GM12878 (cell line): ENCODE data around the gene TTI1.

Source experiments
- CBFB ChIP-seq: IDR thresholded peaks from 2 replicates; pipeline ENCODE4 v1.6.1; 2016; ENCODE audit warnings: antibody characterized with exemption, low read depth
- CTCF ChIP-seq, 3 experiments: IDR thresholded peaks in 2 of 3; conservative IDR thresholded peaks in 1 of 3; 2 replicates each; pipeline ENCODE4 v1.5.1; 2011; ENCODE audit warnings: low read depth in 3 of 3, low read length in 3 of 3, mild to moderate bottlenecking in 3 of 3, control low read depth in 2 of 3, moderate library complexity in 2 of 3, inconsistent platforms in 1 of 3, mixed read lengths in 1 of 3; ENCODE audit not compliant: control insufficient read depth in 2 of 3, insufficient read depth in 1 of 3; ENCODE audit errors: extremely low read depth in 1 of 3
- EZH2 ChIP-seq: IDR thresholded peaks from 2 replicates; pipeline ENCODE4 v1.6.1; 2012; ENCODE audit warnings: low read depth, mild to moderate bottlenecking, control low read depth, inconsistent platforms, low read length, borderline replicate concordance; ENCODE audit not compliant: control insufficient read depth
- MXI1 ChIP-seq: fragments of 150-350 bp; IDR thresholded peaks from 2 replicates; pipeline ENCODE4 v1.6.1; 2011; ENCODE audit warnings: low read depth, mild to moderate bottlenecking, inconsistent platforms, low read length, improper control_type of control experiment
- POLR2A ChIP-seq: IDR thresholded peaks from 2 replicates; pipeline ENCODE4 v1.6.1; 2011; ENCODE audit warnings: low read depth, mild to moderate bottlenecking, low read length
- POLR2AphosphoS5 ChIP-seq: IDR thresholded peaks from 2 replicates; pipeline ENCODE4 v1.6.1; 2011; ENCODE audit warnings: mild to moderate bottlenecking, low read length, inconsistent platforms
- SP1 ChIP-seq: IDR thresholded peaks from one replicate; pipeline ENCODE4 v1.6.1; 2011; ENCODE audit warnings: low read depth, low read length
- TCF12 ChIP-seq: IDR thresholded peaks from 2 replicates; pipeline ENCODE4 v1.6.1; 2011; ENCODE audit warnings: low read depth, mild to moderate bottlenecking, low read length
- ZNF384 ChIP-seq: IDR thresholded peaks from 2 replicates; pipeline ENCODE4 v1.6.1; 2012; ENCODE audit warnings: low read depth, mild to moderate bottlenecking, low read length, improper control_type of control experiment, borderline replicate concordance
- TF ChIP-seq, protein P1 (sequence below): fragments of 150-350 bp; IDR thresholded peaks from 2 replicates; pipeline ENCODE4 v1.6.1; 2016; ENCODE audit warnings: low read depth, low read length

DNA sequence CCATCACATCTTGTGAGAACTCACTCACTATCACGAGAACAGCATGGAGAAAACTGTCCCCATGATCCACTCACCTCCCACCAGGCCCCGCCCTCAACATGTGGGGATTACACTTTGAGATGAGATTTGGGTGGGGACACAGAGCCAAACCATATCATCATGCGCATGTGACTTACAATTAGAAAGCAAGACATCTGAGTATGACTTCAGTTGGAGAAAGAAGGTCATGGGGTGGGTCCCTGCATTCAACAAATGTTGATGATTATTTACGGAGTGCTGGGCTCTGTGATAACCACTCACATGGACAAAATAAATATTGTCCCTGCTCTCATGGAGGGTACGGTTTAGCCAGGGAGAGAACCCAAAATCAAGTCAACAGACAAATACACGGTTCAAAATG is 92.4 kb downstream of the TTI1 start:
- TF ChIP-seq CTCF (IDR thresholded peaks at IDR 0.05 in 2 of 3, conservative IDR thresholded peaks at IDR 0.05 in 1 of 3; ENCODE audit: control insufficient read depth in 2 of 3, extremely low read depth in 1 of 3, insufficient read depth in 1 of 3, low read depth in 3 of 3, low read length in 3 of 3) (no peak), TCF12 (no peak), POLR2AphosphoS5 (no peak), POLR2A (no peak), ZNF384 (no peak), EZH2 (no peak), CBFB (no peak), MXI1 (no peak), SP1 (no peak)
- TF ChIP-seq, protein P1, sequence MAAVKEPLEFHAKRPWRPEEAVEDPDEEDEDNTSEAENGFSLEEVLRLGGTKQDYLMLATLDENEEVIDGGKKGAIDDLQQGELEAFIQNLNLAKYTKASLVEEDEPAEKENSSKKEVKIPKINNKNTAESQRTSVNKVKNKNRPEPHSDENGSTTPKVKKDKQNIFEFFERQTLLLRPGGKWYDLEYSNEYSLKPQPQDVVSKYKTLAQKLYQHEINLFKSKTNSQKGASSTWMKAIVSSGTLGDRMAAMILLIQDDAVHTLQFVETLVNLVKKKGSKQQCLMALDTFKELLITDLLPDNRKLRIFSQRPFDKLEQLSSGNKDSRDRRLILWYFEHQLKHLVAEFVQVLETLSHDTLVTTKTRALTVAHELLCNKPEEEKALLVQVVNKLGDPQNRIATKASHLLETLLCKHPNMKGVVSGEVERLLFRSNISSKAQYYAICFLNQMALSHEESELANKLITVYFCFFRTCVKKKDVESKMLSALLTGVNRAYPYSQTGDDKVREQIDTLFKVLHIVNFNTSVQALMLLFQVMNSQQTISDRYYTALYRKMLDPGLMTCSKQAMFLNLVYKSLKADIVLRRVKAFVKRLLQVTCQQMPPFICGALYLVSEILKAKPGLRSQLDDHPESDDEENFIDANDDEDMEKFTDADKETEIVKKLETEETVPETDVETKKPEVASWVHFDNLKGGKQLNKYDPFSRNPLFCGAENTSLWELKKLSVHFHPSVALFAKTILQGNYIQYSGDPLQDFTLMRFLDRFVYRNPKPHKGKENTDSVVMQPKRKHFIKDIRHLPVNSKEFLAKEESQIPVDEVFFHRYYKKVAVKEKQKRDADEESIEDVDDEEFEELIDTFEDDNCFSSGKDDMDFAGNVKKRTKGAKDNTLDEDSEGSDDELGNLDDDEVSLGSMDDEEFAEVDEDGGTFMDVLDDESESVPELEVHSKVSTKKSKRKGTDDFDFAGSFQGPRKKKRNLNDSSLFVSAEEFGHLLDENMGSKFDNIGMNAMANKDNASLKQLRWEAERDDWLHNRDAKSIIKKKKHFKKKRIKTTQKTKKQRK, result no peak
